Spleen (tissue), 11 donors: ENCODE results near the gene TBX5. TPM values are rescaled to one million over a fixed set of nuclear protein-coding genes. Genes with fewer than 3 reads are reported as not detected.

Experiments
- DNase-seq: peaks from one replicate; pipeline ENCODE4 v3.0.0-alpha.2; 2020
- H3K27ac ChIP-seq, 8 donors: fragments of 200-600 bp; sonication (generic) in 7 of 8; 1 replicate in 4 of 8; 2 replicates in 4 of 8; pipeline versions ENCODE4 v1.5.0 to v1.8.0; 2016 to 2021; ENCODE audit warnings: inconsistent platforms in 4 of 8, mild to moderate bottlenecking in 4 of 8, moderate library complexity in 1 of 8
- H3K27me3 ChIP-seq, 7 donors: fragments of 200-600 bp; sonication (generic) in 6 of 7; replicated peaks in 1 of 7; 1 replicate in 4 of 7; 2 replicates in 3 of 7; pipeline versions ENCODE4 v1.5.0 to v1.8.0; 2016 to 2021; ENCODE audit warnings: inconsistent platforms in 3 of 7, mild to moderate bottlenecking in 1 of 7
- H3K36me3 ChIP-seq, 6 donors: fragments of 200-600 bp; sonication (generic) in 5 of 6; 1 replicate in 4 of 6; 2 replicates in 2 of 6; pipeline versions ENCODE4 v1.5.0 to v1.8.0; 2016 to 2021; ENCODE audit warnings: inconsistent platforms in 2 of 6
- H3K4me1 ChIP-seq, 6 donors: fragments of 200-600 bp; sonication (generic) in 5 of 6; 1 replicate in 3 of 6; 2 replicates in 3 of 6; pipeline versions ENCODE4 v1.5.0 to v1.8.0; 2016 to 2021; ENCODE audit warnings: inconsistent platforms in 3 of 6
- H3K4me3 ChIP-seq, 8 donors: fragments of 200-600 bp; sonication (generic) in 7 of 8; 1 replicate in 4 of 8; 2 replicates in 4 of 8; pipeline versions ENCODE4 v1.5.0 to v1.8.0; 2016 to 2021; ENCODE audit warnings: inconsistent platforms in 4 of 8, mild to moderate bottlenecking in 4 of 8, moderate library complexity in 2 of 8
- H3K9me3 ChIP-seq, 8 donors: fragments of 200-600 bp; sonication (generic) in 7 of 8; 1 replicate in 4 of 8; 2 replicates in 4 of 8; pipeline versions ENCODE4 v1.5.0 to v1.8.0; 2016 to 2021; ENCODE audit warnings: inconsistent platforms in 4 of 8
- CTCF ChIP-seq, 11 experiments: fragments of 200-600 bp in 7 of 11; fragments of 450-650 bp in 4 of 11; sonication (generic) in 4 of 11; IDR thresholded peaks in 8 of 11; conservative IDR thresholded peaks in 3 of 11; 1 replicate in 7 of 11; 2 replicates in 4 of 11; pipeline versions ENCODE4 v1.4.0 to v1.8.0; 2016 to 2021; ENCODE audit warnings: antibody characterized with exemption in 11 of 11, inconsistent platforms in 4 of 11, mild to moderate bottlenecking in 1 of 11
- POLR2A ChIP-seq, 3 donors: fragments of 450-650 bp; IDR thresholded peaks; one replicate each; pipeline ENCODE4 v1.5.1; 2017; ENCODE audit warnings: antibody characterized with exemption in 3 of 3, mild to moderate bottlenecking in 1 of 3
- POLR2AphosphoS5 ChIP-seq, 3 donors: sonication (generic); formaldehyde crosslinking; IDR thresholded peaks; one replicate each; pipeline ENCODE4 v1.5.1; 2017; ENCODE audit warnings: antibody characterized with exemption in 3 of 3
- WGBS, 5 donors: extraction: QIAGEN DNeasy Blood & Tissue Kit in 3 of 5; methylation state at CpG; one replicate each; pipeline versions ENCODE4 v1.1.5 to v1.1.7; 2013 to 2018; 5-methylcytosine and 5-hydroxymethylcytosine counted together
- intact Hi-C: fragments of 100-400 bp; cut with DNase I; formaldehyde crosslinking; loops from one replicate; pipeline ENCODE4 v1.15.0; 2023; ENCODE audit warnings: low total_unique reads
- polyA plus RNA-seq, 3 donors: library from polyadenylated mRNA; stranded (reverse); fragments of 200-250 nt; gene quantifications; one replicate each; pipeline ENCODE4 v1.2.1, GENCODE V29; 2013
- total RNA-seq, 7 donors: library from RNA; depleted of rRNA in 3 of 7; stranded (reverse); fragments of >200 nt in 3 of 7; fragmentation: NEBNext Ultra II Directional in 4 of 7; extraction: Animal tissue kit (Norgen Biotek cat#: 25700) in 4 of 7; gene quantifications; one replicate each; pipeline versions ENCODE4 v1.1.0 to v1.2.1, GENCODE V29; 2016 to 2021
- donor health status: healthy with polysubstance abuse.
- donor health status: DM: no; HTN: no; CAD: no; lungs with moderate emphysema.
- donor health status: DM: no; HTN: no; CAD: no.
- donor health status: Bipolar disorder and iron deficiency.
- donor health status: healthy.
- donor health status: DM: no; HTN: no; CAD: no.
- donor health status: DM: yes; HTN: yes; CAD: no.

Gene TBX5
- total and polyA plus RNA-seq, 10 donors: not detected

- H3K4me1 ChIP-seq: peaks cover 0 to 7% (median 0%) of the 10 kb centered on the region in 6 donors
- H3K27ac ChIP-seq: no peak overlapping the region
- H3K9me3 ChIP-seq: no peaks in the 10 kb centered on the region
- no peaks in the 10 kb centered on the region for H3K36me3 ChIP-seq
- no peak overlapping the region for H3K4me3 ChIP-seq
- peaks cover 2 to 98% (median 64%) of the 10 kb centered on the region in 7 donors for H3K27me3 ChIP-seq
- intact Hi-C loops: no loop called here
- no peak for DNase-seq
- TF ChIP-seq CTCF (IDR thresholded peaks at IDR 0.05 in 8 of 11, conservative IDR thresholded peaks at IDR 0.05 in 3 of 11) (no peak), POLR2AphosphoS5 (IDR thresholded peaks at IDR 0.05) (no peak), POLR2A (IDR thresholded peaks at IDR 0.05) (no peak)
- 1 to 5% (median 2%) methylated on average over 15 to 23 of the region's 23 CpGs for WGBS, 5 donors
Measured at GRCh38 chr12:114448618-114448933, 42.6 kb upstream of the TBX5 start.

GRCh38 chr12:114447799-114448617 lies 42.1 kb upstream of the TBX5 start:
- Histone ChIP-seq H3K4me1 (peaks cover 0 to 7% (median 0%) of the 10 kb centered on the region in 6 donors), H3K4me3 (no peak overlapping the region), H3K36me3 (no peaks in the 10 kb centered on the region), H3K27ac (no peak overlapping the region), H3K9me3 (no peaks in the 10 kb centered on the region), H3K27me3 (peaks cover 2 to 100% (median 69%) of the 10 kb centered on the region in 7 donors)
- 6 to 9% (median 8%) methylated on average over 24 to 36 of the region's 36 CpGs for WGBS, 5 donors
- DNase-seq: no peak
- TF ChIP-seq POLR2A (IDR thresholded peaks at IDR 0.05) (no peak), CTCF (IDR thresholded peaks at IDR 0.05 in 8 of 11, conservative IDR thresholded peaks at IDR 0.05 in 3 of 11) (no peak), POLR2AphosphoS5 (IDR thresholded peaks at IDR 0.05) (no peak)
- intact Hi-C loops: no loop called here

GRCh38 chr12:114447274-114447716 lies 41.4 kb upstream of the TBX5 start:
- DNase-seq: no peak
- intact Hi-C loops: no loop called here

More at GRCh38 chr12:114447274-114447716, 41.4 kb upstream of the TBX5 start:
- Histone ChIP-seq H3K27me3 (peaks cover 2 to 100% (median 71%) of the 10 kb centered on the region in 7 donors), H3K4me1 (peaks cover 0 to 7% (median 0%) of the 10 kb centered on the region in 6 donors), H3K36me3 (no peaks in the 10 kb centered on the region), H3K9me3 (no peaks in the 10 kb centered on the region), H3K27ac (no peak overlapping the region), H3K4me3 (no peak overlapping the region)
- WGBS, 5 donors: 1 to 4% (median 2%) methylated on average over 10 to 37 of the region's 37 CpGs
- TF ChIP-seq POLR2A (IDR thresholded peaks at IDR 0.05) (no peak), POLR2AphosphoS5 (IDR thresholded peaks at IDR 0.05) (no peak), CTCF (IDR thresholded peaks at IDR 0.05 in 8 of 11, conservative IDR thresholded peaks at IDR 0.05 in 3 of 11) (no peak)
